ENCODE results near the gene MARVELD1. TPM values are rescaled to one million over a fixed set of nuclear protein-coding genes. Genes with fewer than 3 reads are reported as not detected.
A peak's percentile ranks its signal among the peaks of the same experiment; 100 is the strongest.

The MARVELD1 gene
- total and polyA plus RNA-seq, 12 donors, result 4.2 to 23.5 (median 10.0) TPM

DNA sequence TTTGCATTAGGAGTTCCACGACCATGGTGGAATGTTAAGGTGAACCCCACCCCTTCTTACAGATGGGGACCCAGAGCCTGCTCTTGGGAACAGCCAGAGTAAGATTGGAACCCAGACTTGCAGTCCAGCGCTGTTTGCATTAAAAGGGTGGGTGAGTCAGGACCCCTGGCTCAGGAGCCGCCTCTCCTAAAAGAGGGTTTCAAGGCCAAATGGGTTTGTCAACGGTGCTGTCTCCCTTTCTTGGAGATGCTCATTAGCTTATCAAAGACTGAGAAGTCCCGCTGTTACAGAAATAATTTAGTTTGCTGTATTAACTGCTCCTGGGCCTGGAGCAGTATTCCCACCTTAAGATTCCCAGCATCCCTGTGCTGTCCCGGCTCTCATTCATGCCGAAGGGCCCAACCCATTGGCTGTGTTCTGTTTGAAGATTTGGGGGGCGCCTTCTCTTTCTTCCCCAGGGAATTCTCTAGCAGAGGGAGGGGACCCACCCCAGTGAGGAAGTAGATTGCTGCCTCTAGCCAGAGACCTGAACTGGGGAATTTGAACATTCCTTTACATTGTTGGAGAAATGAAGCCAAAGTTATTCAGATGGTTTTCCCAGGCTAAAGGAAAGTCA is 1.8 kb downstream of the MARVELD1 start:
- 67 to 75% (median 73%) methylated on average over 7 to 8 of the region's 8 CpGs for WGBS, 4 donors
- intact Hi-C loops (cut with DNase I), result no loop called here
- DNase-seq, result no peak
- TF ChIP-seq POLR2A (IDR thresholded peaks at IDR 0.05), result no peak
- TF ChIP-seq, protein P1, sequence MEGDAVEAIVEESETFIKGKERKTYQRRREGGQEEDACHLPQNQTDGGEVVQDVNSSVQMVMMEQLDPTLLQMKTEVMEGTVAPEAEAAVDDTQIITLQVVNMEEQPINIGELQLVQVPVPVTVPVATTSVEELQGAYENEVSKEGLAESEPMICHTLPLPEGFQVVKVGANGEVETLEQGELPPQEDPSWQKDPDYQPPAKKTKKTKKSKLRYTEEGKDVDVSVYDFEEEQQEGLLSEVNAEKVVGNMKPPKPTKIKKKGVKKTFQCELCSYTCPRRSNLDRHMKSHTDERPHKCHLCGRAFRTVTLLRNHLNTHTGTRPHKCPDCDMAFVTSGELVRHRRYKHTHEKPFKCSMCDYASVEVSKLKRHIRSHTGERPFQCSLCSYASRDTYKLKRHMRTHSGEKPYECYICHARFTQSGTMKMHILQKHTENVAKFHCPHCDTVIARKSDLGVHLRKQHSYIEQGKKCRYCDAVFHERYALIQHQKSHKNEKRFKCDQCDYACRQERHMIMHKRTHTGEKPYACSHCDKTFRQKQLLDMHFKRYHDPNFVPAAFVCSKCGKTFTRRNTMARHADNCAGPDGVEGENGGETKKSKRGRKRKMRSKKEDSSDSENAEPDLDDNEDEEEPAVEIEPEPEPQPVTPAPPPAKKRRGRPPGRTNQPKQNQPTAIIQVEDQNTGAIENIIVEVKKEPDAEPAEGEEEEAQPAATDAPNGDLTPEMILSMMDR (IDR thresholded peaks at IDR 0.05), result no peak
- peaks cover 0 to 22% of the 10 kb centered on the region in 2 donors for H3K4me1 ChIP-seq (replicated peaks in 1 of 2)
- no peaks in the 10 kb centered on the region for H3K27me3 ChIP-seq
- H3K36me3 ChIP-seq (replicated peaks in 1 of 2), result peaks cover 0 to 9% of the 10 kb centered on the region in 2 donors
- peak overlapping the region in 1 of 4 donors; percentile 52 for H3K4me3 ChIP-seq
- H3K9me3 ChIP-seq (replicated peaks in 1 of 3), result no peaks in the 10 kb centered on the region
- peak overlapping the region in 4 of 5 donors; percentile 61 to 89 (median 79) for H3K27ac ChIP-seq

DNA sequence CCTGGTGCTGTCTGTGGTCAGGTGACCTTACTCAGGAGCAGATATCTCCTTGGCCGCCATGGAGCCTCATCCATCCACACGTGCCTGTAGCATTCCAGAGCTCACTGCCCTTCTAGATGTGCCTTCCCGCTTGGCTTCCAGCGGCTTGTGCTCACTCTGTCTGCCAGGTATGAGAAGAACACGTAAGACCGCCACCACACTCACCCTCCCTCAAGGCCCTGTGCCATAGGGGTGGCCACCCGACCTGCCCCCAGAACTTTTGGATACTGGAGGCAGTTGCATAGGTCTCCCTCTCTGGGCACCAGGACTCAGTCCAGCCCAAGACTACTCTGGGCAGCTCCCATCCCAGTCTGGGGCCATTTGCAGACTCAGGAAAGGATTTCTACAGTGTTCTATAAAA is 4.1 kb downstream of the MARVELD1 start:
- H3K4me1 ChIP-seq (replicated peaks in 1 of 2), result peaks cover 0 to 22% of the 10 kb centered on the region in 2 donors
- no peak overlapping the region for H3K4me3 ChIP-seq
- TF ChIP-seq POLR2A (IDR thresholded peaks at IDR 0.05), result no peak
- TF ChIP-seq, protein P1 (IDR thresholded peaks at IDR 0.05), result no peak
- intact Hi-C loops (cut with DNase I), result no loop called here
- no peaks in the 10 kb centered on the region for H3K27me3 ChIP-seq
- H3K9me3 ChIP-seq (replicated peaks in 1 of 3), result no peaks in the 10 kb centered on the region
- H3K36me3 ChIP-seq (replicated peaks in 1 of 2), result peaks cover 0 to 9% of the 10 kb centered on the region in 2 donors
- 90 to 94% (median 92%) methylated on average over 6 to 7 of the region's 7 CpGs for whole genome bisulfite sequencing, 4 donors
- no peak for DNase-seq
- peak overlapping the region in 2 of 5 donors; percentile 14 to 71 for H3K27ac ChIP-seq

DNA sequence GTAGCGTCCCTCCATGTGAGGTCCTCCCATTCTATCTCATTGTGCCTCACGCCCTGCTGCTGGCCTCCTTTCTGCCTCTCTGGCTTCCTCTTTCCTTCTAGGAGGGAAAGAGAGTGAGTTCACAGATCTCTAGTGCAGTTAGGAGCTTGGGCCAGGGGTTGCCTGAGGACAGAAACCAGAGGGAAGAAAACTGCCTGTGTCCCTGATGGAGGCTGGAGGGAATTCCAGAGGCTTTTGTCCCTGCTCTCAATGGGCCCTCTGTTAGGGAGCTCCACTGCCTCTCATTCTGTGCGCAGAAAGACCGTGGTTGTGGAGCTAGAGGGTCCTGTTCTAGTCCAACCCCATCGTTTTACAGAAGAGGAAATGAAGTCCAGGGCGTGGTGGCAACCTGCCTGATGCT is 4.6 kb downstream of the MARVELD1 start:
- Histone ChIP-seq H3K36me3 (replicated peaks in 1 of 2) (peaks cover 0 to 9% of the 10 kb centered on the region in 2 donors), H3K27me3 (no peaks in the 10 kb centered on the region), H3K9me3 (replicated peaks in 1 of 3) (no peaks in the 10 kb centered on the region), H3K4me3 (no peak overlapping the region), H3K4me1 (replicated peaks in 1 of 2) (peaks cover 0 to 18% of the 10 kb centered on the region in 2 donors), H3K27ac (peak overlapping the region in 2 of 5 donors; percentile 14 to 71)
- intact Hi-C loops (cut with DNase I), result no loop called here
- TF ChIP-seq, protein P1 (IDR thresholded peaks at IDR 0.05), result no peak
- TF ChIP-seq POLR2A (IDR thresholded peaks at IDR 0.05), result no peak
- DNase-seq, result peak in 1 of 7 donors; percentile 61
- 65 to 74% (median 72%) methylated on average over 6 of the region's 6 CpGs for whole genome bisulfite sequencing, 4 donors

DNA sequence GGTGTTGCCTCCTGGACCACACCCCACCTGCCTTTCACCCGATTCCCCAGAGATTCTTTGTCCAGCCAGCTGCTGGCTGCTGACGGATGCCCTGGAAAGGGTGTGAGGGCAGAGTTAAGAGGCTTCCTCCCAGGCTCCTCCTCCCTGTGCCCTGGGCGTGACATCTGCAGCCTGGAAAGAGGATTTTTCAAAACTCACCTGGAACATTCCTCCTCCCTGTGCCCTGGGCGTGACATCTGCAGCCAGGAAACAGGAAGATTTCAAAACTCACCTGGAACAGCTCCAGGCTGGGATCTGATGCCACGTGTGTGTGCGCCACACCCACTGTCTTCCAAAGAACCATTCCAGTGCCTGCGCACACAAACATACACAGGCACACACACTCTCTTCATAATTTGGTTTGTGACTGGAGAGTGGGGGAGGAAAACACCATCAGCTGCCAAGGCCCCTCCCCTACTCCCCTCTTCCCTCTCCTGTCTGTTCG is 5.2 kb downstream of the MARVELD1 start:
- Histone ChIP-seq H3K4me3 (no peak overlapping the region), H3K36me3 (replicated peaks in 1 of 2) (peaks cover 0 to 9% of the 10 kb centered on the region in 2 donors), H3K4me1 (replicated peaks in 1 of 2) (peaks cover 0 to 16% of the 10 kb centered on the region in 2 donors), H3K27me3 (no peaks in the 10 kb centered on the region), H3K27ac (peak overlapping the region in 1 of 5 donors; percentile 71), H3K9me3 (replicated peaks in 1 of 3) (no peaks in the 10 kb centered on the region)
- 44 to 74% (median 56%) methylated on average over 8 of the region's 8 CpGs for WGBS, 4 donors
- intact Hi-C loops (cut with DNase I), result no loop called here
- TF ChIP-seq, protein P1 (IDR thresholded peaks at IDR 0.05), result no peak
- no peak for TF ChIP-seq POLR2A (IDR thresholded peaks at IDR 0.05)
- DNase-seq, result peak in 4 of 7 donors; percentile 18 to 69 (median 50)
